ENCODE data around the gene WWOX. TPM values are rescaled to one million over a fixed set of nuclear protein-coding genes. Genes with fewer than 3 reads are reported as not detected.
"Not testable (repeated sequence)": the region's sequence is repeated elsewhere in the genome, so short reads cannot be mapped to it uniquely, and the experiment has no call there.

Gene WWOX
- total RNA-seq, 4 donors from 2014 or later, result 135 to 209 (median 159) TPM

- Histone ChIP-seq H3K4me1 (no peaks in the 10 kb centered on the region), H3K9me3 (no peaks in the 10 kb centered on the region), H3K27ac (no peak overlapping the region), H3K4me3 (replicated peaks in 1 of 3) (no peak overlapping the region), H3K36me3 (no peaks in the 10 kb centered on the region), H3K27me3 (no peaks in the 10 kb centered on the region)
- WGBS, 2 donors, result 90 to 95% methylated on average over 4 of the region's 4 CpGs
- no peak for DNase-seq
- TF ChIP-seq POLR2A (IDR thresholded peaks at IDR 0.05) (no peak), CTCF (IDR thresholded peaks at IDR 0.05) (no peak)
- intact Hi-C loops (cut with DNase I), result no loop called here
Observed at GRCh38 chr16:79051313-79051712, 951.9 kb downstream of the WWOX start.

- DNase-seq; intact Hi-C loops (cut with DNase I); H3K27me3 ChIP-seq; H3K36me3 ChIP-seq; H3K9me3 ChIP-seq; H3K4me1 ChIP-seq; H3K4me3 ChIP-seq (replicated peaks in 1 of 3); H3K27ac ChIP-seq: not testable (repeated sequence)
- 88 to 97% methylated on average over 4 of the region's 4 CpGs for WGBS, 2 donors
Observed at GRCh38 chr16:79052198-79052597, 952.7 kb downstream of the WWOX start.

- Histone ChIP-seq H3K27ac (no peak overlapping the region), H3K36me3 (no peaks in the 10 kb centered on the region), H3K27me3 (no peaks in the 10 kb centered on the region), H3K4me1 (no peaks in the 10 kb centered on the region), H3K4me3 (replicated peaks in 1 of 3) (no peak overlapping the region), H3K9me3 (no peaks in the 10 kb centered on the region)
- 96 to 97% methylated on average over 4 of the region's 4 CpGs for WGBS, 2 donors
- intact Hi-C loops (cut with DNase I), result no loop called here
- no peak for TF ChIP-seq CTCF (IDR thresholded peaks at IDR 0.05)
- no peak for TF ChIP-seq POLR2A (IDR thresholded peaks at IDR 0.05)
- no peak for DNase-seq
Observed at GRCh38 chr16:79053577-79053976, 954.1 kb downstream of the WWOX start.

GRCh38 chr16:79054211-79054984 lies 954.9 kb downstream of the WWOX start:
- H3K27me3 ChIP-seq, result no peaks in the 10 kb centered on the region
- no peak overlapping the region for H3K27ac ChIP-seq
- no peaks in the 10 kb centered on the region for H3K4me1 ChIP-seq
- TF ChIP-seq POLR2A (IDR thresholded peaks at IDR 0.05) (no peak), CTCF (IDR thresholded peaks at IDR 0.05) (no peak)
- WGBS, 2 donors, result 85% methylated on average over 13 of the region's 13 CpGs
- H3K36me3 ChIP-seq, result no peaks in the 10 kb centered on the region
- no peak overlapping the region for H3K4me3 ChIP-seq (replicated peaks in 1 of 3)
- intact Hi-C loops (cut with DNase I), result no loop called here
- DNase-seq, result no peak
- H3K9me3 ChIP-seq, result no peaks in the 10 kb centered on the region

GRCh38 chr16:79055251-79055970 lies 956.0 kb downstream of the WWOX start:
- WGBS, 2 donors, result 97% methylated on average over 3 of the region's 3 CpGs

More at GRCh38 chr16:79055251-79055970, 956.0 kb downstream of the WWOX start:
- TF ChIP-seq CTCF (IDR thresholded peaks at IDR 0.05) (no peak), POLR2A (IDR thresholded peaks at IDR 0.05) (no peak)
- intact Hi-C loops (cut with DNase I), result no loop called here
- Histone ChIP-seq H3K9me3 (no peaks in the 10 kb centered on the region), H3K27ac (no peak overlapping the region), H3K4me3 (replicated peaks in 1 of 3) (no peak overlapping the region), H3K36me3 (no peaks in the 10 kb centered on the region), H3K27me3 (no peaks in the 10 kb centered on the region), H3K4me1 (no peaks in the 10 kb centered on the region)
- DNase-seq, result no peak

All from thyroid gland (tissue), 4 donors.